ENCODE measurements around the gene GPS2.

Gene GPS2

GRCh38 chr17:7290685-7291084 lies 24.5 kb downstream of the GPS2 start:
- no peak for DNase-seq

GRCh38 chr17:7290166-7290565 lies 25.0 kb downstream of the GPS2 start:
- no peak for DNase-seq

DNA sequence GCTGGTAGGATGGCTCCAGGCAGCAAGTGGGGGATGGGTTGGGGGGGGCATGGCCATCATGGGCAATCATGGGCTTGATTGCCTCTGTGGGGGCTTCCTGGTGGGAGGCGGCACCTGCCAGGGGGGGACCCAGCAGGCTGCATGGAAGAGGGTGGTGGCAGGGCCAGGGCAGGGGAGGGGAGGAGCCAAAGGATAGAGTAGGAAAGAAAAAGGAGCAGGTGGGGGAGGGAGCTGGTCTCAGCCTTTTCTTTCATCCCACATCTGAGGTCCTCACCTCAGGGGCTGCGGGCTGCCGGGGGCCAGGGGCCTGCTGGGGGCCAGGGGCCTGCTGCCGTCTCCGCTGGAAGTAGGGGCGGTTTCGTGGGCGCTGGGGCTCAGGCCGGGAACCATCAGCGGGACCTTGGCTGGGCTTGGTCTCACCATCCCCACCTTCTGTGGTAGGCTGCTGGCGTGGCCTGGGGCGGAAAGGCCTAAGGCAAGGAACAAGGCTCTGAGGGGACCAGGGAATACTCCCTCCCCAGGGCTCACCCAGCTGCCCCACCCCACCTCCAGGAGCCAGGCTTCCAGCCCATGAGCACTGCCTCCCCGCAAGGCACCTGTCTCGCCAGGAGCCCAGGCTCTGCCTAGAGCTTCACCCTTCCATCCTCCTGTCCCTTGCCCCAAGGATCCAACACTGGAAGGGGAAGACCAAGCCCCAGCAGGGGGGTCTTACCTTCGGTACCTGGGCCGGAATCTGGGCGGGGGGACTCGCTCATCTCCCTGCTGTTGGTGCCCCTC lies 25.7 kb downstream of the GPS2 start:
- DNase-seq, result no peak

- DNase-seq, result no peak
Measured at GRCh38 chr17:7285679-7286078, 29.5 kb downstream of the GPS2 start.

- no peak for DNase-seq
Measured at GRCh38 chr17:7284911-7285310, 30.2 kb downstream of the GPS2 start.

- DNase-seq, result no peak
Measured at GRCh38 chr17:7283471-7284216, 31.5 kb downstream of the GPS2 start.

- DNase-seq, result no peak
Measured at GRCh38 chr17:7282752-7283321, 32.3 kb downstream of the GPS2 start.

DNA sequence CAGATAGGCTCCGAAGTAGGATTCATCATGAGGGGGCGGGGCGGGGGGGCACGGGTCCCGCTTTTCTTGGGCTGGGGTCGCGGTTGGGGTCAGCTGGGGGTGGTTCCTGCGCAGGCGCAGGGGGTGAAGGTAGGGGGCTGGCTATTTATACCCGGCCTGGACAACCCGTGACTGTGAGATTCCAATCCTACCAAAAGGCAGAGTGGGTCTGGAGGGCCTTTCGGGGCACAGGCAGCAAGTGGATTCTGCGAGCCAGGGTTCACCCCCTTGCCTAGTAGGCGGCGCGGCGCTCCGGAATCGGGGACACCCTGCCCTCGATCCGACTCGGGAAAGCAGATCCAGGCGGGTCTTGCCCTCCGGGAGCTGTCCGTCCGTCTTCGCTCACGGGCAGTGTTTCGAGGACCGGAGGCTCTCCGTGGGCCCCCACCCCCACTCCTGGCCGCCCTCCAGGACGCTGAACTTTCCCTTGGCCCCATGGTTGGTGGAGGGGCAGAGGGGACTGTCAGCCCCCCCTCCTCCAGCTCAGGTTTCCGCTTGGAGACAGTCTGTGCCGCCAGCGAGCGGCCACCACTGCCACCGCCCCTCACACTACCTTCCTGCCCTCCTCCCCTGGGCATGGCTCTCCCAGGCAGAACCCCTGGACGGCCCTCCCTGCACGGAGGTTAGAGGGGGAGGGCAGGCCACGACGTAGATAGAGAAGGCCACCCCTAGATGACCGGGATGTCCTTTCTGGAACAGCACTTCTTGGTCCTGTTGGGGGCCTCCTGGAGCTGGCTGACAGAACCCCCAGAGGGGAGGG lies 33.0 kb downstream of the GPS2 start:
- DNase-seq, result no peak

GRCh38 chr17:7281074-7281952 lies 33.8 kb downstream of the GPS2 start, which contains the start of gene SLC2A4:
Gene SLC2A4, plus strand, starts transcription at chr17:7281718. Its CDS starts 217 bp downstream, at chr17:7281935.
- DNase-seq, result peak; percentile 48

DNA sequence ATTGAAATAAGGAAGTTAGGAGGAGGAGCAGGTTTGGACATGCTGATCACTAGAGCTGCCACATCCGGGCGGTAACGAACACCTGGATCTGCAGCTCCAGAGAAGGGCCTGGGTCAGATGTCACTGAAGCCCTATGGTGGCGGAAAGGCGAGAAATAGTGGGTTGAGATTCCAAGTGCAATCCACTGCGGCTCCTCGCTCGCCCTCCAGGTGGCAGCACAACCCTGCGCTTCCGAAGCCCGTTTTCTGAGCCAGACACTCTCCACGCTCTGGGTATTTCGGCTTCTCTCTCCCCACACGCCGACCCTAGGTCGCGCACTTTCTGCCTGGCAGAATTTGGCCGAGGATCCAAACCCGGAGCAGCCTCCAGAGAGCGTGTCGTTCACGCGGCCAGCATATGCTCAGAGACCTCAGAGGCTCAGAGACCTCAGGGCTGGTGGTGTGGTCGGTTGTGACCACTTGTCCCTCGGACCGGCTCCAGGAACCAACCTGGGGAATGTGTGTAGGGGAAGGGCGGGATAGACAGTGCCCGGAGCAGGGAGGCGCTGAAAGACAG lies 34.6 kb downstream of the GPS2 start:
- DNase-seq, result peak; percentile 83

GRCh38 chr17:7279448-7279847 lies 35.7 kb downstream of the GPS2 start:
- no peak for DNase-seq

GRCh38 chr17:7266784-7267183 lies 48.4 kb downstream of the GPS2 start:
- no peak for DNase-seq

DNA sequence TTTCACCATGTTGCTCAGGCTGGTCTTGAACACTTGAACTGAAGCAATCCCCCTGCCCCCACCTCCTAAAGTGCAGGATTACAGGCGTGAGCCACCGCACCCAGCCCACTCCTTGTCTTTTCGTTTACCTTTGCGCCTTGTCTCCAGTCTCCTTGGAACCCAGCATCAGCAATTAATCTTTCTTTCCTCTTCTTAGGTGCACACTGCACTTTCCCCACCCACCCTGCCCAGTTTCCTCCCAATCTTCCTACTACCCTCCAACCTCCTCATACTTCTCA lies 51.4 kb downstream of the GPS2 start:
- no peak for DNase-seq

DNA sequence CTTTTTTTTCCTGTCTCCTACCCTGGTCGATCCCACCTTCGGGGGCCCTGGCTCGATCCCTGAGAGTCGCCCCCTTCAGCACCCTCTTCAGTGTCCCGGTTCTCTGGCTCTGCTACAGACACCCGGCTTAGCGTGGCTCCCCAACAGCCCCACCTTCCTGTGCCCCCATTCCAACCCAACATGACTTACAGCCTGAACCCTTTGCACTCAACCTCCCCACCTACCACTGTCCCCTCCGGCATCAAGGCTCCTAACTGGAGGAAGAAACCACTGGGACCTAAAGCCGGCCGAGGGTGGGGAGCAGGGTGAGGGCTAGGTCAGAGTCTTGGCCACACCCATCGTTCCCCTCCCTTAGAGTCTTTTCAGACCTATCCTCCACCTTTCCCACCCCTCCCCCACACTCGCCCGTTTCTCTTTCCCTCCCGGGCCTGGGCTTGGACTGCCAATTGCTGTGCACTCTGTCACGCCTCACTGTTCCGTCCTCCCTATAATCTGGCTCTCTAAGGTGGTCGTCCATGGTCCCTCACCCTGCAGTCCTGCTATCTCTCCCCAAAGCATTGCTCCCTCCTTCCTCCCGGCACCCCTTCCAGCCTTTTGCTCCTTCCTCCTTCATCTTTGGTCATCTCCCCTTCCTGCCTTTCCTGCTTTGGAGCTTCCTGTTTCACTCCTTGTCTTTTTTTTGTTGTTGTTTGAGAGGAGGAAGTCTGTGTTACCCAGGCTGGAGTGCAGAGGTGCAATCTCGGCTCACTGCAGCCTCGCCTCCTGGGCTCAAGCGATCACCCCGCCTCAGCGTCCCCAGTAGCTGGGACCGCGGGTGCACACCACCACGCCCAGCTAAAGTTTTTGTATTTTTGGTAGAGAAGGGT lies 52.0 kb downstream of the GPS2 start:
- no peak for DNase-seq

All from NCI-H1694 treated with DMSO at 0.1 percent for 48 hours (cell line).